Measurements from ENCODE around the gene ABHD17C. TPM values are rescaled to one million over a fixed set of nuclear protein-coding genes. Genes with fewer than 3 reads are reported as not detected.

The ABHD17C gene
- total RNA-seq, result 4.4 and 4.6 TPM in 2 replicates

GRCh38 chr15:80695099-80695910 is at the start of gene ABHD17C:
ABHD17C (plus strand) TSS chr15:80695310; CDS start chr15:80695430, 120 bp downstream.

GRCh38 chr15:80778964-80779657 is 84.0 kb downstream of the ABHD17C start, which contains the start of gene CEMIP:
CEMIP (plus strand) TSS chr15:80779370; CDS start chr15:80873880, 94,510 bp downstream.

Other genes starting within 250 kb of the ABHD17C start
- gene CEMIP, start 84.1 kb downstream of the ABHD17C start, total RNA-seq, result 0.10 and 0.67 TPM in 2 replicates